Left ventricle myocardium inferior (tissue), 1 donor: ENCODE results near the gene HIP1. TPM values are rescaled to one million over a fixed set of nuclear protein-coding genes. Genes with fewer than 3 reads are reported as not detected.

Experiments used
- DNase-seq: peaks from one replicate; pipeline ENCODE4 v3.0.0-alpha.2; 2020
- H3K27ac ChIP-seq: fragments of 200-600 bp; replicated peaks from 2 replicates; pipeline ENCODE4 v1.8.0; 2021
- H3K27me3 ChIP-seq: fragments of 200-600 bp; 2 replicates; pipeline ENCODE4 v1.8.0; 2021; ENCODE audit warnings: low read depth
- H3K36me3 ChIP-seq: fragments of 200-600 bp; 2 replicates; pipeline ENCODE4 v1.8.0; 2021
- H3K4me1 ChIP-seq: fragments of 200-600 bp; 2 replicates; pipeline ENCODE4 v1.8.0; 2021
- H3K4me3 ChIP-seq: fragments of 200-600 bp; 2 replicates; pipeline ENCODE4 v1.8.0; 2021; ENCODE audit warnings: mild to moderate bottlenecking, moderate library complexity
- H3K9me3 ChIP-seq: fragments of 200-600 bp; replicated peaks from 2 replicates; pipeline ENCODE4 v1.8.0; 2021
- CTCF ChIP-seq: fragments of 200-600 bp; IDR thresholded peaks from 2 replicates; pipeline ENCODE4 v1.8.0; 2021; ENCODE audit warnings: antibody characterized with exemption, mild to moderate bottlenecking, borderline replicate concordance
- intact Hi-C: fragments of 100-400 bp; cut with micrococcal nuclease; formaldehyde crosslinking; loops from one replicate; pipeline ENCODE4 v1.11.0; 2022
- total RNA-seq: library from RNA; stranded (reverse); fragmentation: NEBNext Ultra II Directional; extraction: Animal tissue kit (Norgen Biotek cat#: 25700); gene quantifications from one replicate; pipeline ENCODE4 v1.2.1, GENCODE V29; 2021
- donor health status: DM: no; HTN: yes; CAD: no; lungs with severe emphysema.

The HIP1 gene
- total RNA-seq, 1 donor from 2014 or later = 14.5 TPM

- DNase-seq = no peak
- Histone ChIP-seq H3K4me3 (no peak overlapping the region), H3K4me1 (peaks cover 7% of the 10 kb centered on the region), H3K27me3 (no peaks in the 10 kb centered on the region), H3K27ac (no peak overlapping the region), H3K9me3 (no peaks in the 10 kb centered on the region), H3K36me3 (no peaks in the 10 kb centered on the region)
- TF ChIP-seq CTCF = no peak
- intact Hi-C loops = no loop called here
Measured at GRCh38 chr7:75655536-75655935, 83.2 kb downstream of the HIP1 start.

GRCh38 chr7:75654855-75655254 is 83.9 kb downstream of the HIP1 start:
- intact Hi-C loops = no loop called here
- Histone ChIP-seq H3K4me3 (no peak overlapping the region), H3K27me3 (no peaks in the 10 kb centered on the region), H3K9me3 (no peaks in the 10 kb centered on the region), H3K4me1 (peaks cover 14% of the 10 kb centered on the region), H3K36me3 (no peaks in the 10 kb centered on the region), H3K27ac (no peak overlapping the region)
- no peak for TF ChIP-seq CTCF
- no peak for DNase-seq

GRCh38 chr7:75653651-75654050 is 85.1 kb downstream of the HIP1 start:
- intact Hi-C loops = no loop called here
- Histone ChIP-seq H3K27me3 (no peaks in the 10 kb centered on the region), H3K27ac (no peak overlapping the region)

GRCh38 chr7:75652788-75653187 is 86.0 kb downstream of the HIP1 start:
- H3K27me3 ChIP-seq = no peaks in the 10 kb centered on the region
- peaks cover 24% of the 10 kb centered on the region for H3K4me1 ChIP-seq
- H3K4me3 ChIP-seq = no peak overlapping the region
- intact Hi-C loops = no loop called here
- no peak for TF ChIP-seq CTCF
- no peak for DNase-seq
- H3K36me3 ChIP-seq = no peaks in the 10 kb centered on the region
- no peaks in the 10 kb centered on the region for H3K9me3 ChIP-seq
- H3K27ac ChIP-seq = no peak overlapping the region

More at GRCh38 chr7:75653651-75654050, 85.1 kb downstream of the HIP1 start:
- Histone ChIP-seq H3K4me3 (no peak overlapping the region), H3K9me3 (no peaks in the 10 kb centered on the region), H3K4me1 (peaks cover 24% of the 10 kb centered on the region), H3K36me3 (no peaks in the 10 kb centered on the region)
- no peak for TF ChIP-seq CTCF
- no peak for DNase-seq

GRCh38 chr7:75650681-75651080 is 88.1 kb downstream of the HIP1 start:
- no peak for TF ChIP-seq CTCF
- Histone ChIP-seq H3K4me1 (peaks cover 24% of the 10 kb centered on the region), H3K4me3 (no peak overlapping the region), H3K9me3 (no peaks in the 10 kb centered on the region), H3K27me3 (no peaks in the 10 kb centered on the region), H3K27ac (peak overlapping the region; percentile 55), H3K36me3 (no peaks in the 10 kb centered on the region)
- intact Hi-C loops = no loop called here
- DNase-seq = peak; percentile 64

- Histone ChIP-seq H3K4me1 (peaks cover 24% of the 10 kb centered on the region), H3K27me3 (no peaks in the 10 kb centered on the region), H3K36me3 (no peaks in the 10 kb centered on the region), H3K9me3 (no peaks in the 10 kb centered on the region), H3K4me3 (no peak overlapping the region), H3K27ac (peak overlapping the region; percentile 55)
- intact Hi-C loops = no loop called here
- no peak for TF ChIP-seq CTCF
- no peak for DNase-seq
Measured at GRCh38 chr7:75650062-75650461, 88.7 kb downstream of the HIP1 start.
